Thymus (tissue), 11 donors: ENCODE results near the gene FAM186B. TPM values are rescaled to one million over a fixed set of nuclear protein-coding genes. Genes with fewer than 3 reads are reported as not detected.

Experiments used
- DNase-seq, 9 donors: peaks; one replicate each; pipeline ENCODE4 v3.0.0-alpha.2; 2013; ENCODE audit warnings: low spot score in 9 of 9, low read depth in 6 of 9, missing footprints in 1 of 9
- H3K27ac ChIP-seq, 2 donors: one replicate each; pipeline ENCODE4 v1.5.1; 2013; ENCODE audit warnings: control low read depth in 1 of 2, low read depth in 1 of 2, low read length in 1 of 2, mild to moderate bottlenecking in 1 of 2, moderate library complexity in 1 of 2
- H3K27me3 ChIP-seq, 2 donors: one replicate each; pipeline ENCODE4 v1.5.1; 2013; ENCODE audit warnings: low read length in 1 of 2; ENCODE audit not compliant: control insufficient read depth in 2 of 2, insufficient read depth in 1 of 2
- H3K36me3 ChIP-seq, 2 donors: one replicate each; pipeline ENCODE4 v1.5.1; 2013; ENCODE audit warnings: low read length in 1 of 2, mild to moderate bottlenecking in 1 of 2, moderate library complexity in 1 of 2; ENCODE audit not compliant: control insufficient read depth in 2 of 2, insufficient read depth in 2 of 2
- H3K4me1 ChIP-seq, 2 donors: one replicate each; pipeline ENCODE4 v1.5.1; 2013; ENCODE audit warnings: low read length in 2 of 2; ENCODE audit not compliant: control insufficient read depth in 2 of 2, insufficient read depth in 2 of 2
- H3K4me3 ChIP-seq, 2 donors: one replicate each; pipeline ENCODE4 v1.5.1; 2013; ENCODE audit warnings: low read length in 2 of 2, control low read depth in 1 of 2, mild to moderate bottlenecking in 1 of 2
- H3K9me3 ChIP-seq, 2 donors: one replicate each; pipeline ENCODE4 v1.5.1; 2013; ENCODE audit warnings: low read length in 1 of 2, mild to moderate bottlenecking in 1 of 2; ENCODE audit not compliant: control insufficient read depth in 2 of 2, insufficient read depth in 1 of 2
- WGBS: extraction: QIAGEN DNeasy Blood & Tissue Kit; methylation state at CpG from one replicate; pipeline ENCODE4 v1.1.7; 2013; 5-methylcytosine and 5-hydroxymethylcytosine counted together
- polyA plus RNA-seq: library from polyadenylated mRNA; stranded (reverse); fragments of 200-250 nt; gene quantifications from one replicate; pipeline ENCODE4 v1.2.3, GENCODE V29; 2013
- total RNA-seq: library from RNA; stranded (reverse); fragments of 120-200 nt; gene quantifications from one replicate; pipeline ENCODE4 v1.2.4, GENCODE V29; 2013
- donor health status: healthy.

FAM186B gene
- total and polyA plus RNA-seq, 2 donors = 0.09 TPM

GRCh38 chr12:49599961-49600360 lies 5.5 kb downstream of the FAM186B start:
- H3K9me3 ChIP-seq = no peaks in the 10 kb centered on the region
- no peak overlapping the region for H3K4me3 ChIP-seq
- H3K27me3 ChIP-seq = no peaks in the 10 kb centered on the region
- H3K36me3 ChIP-seq = no peaks in the 10 kb centered on the region
- 99% methylated on average over 8 of the region's 8 CpGs for WGBS
- no peak overlapping the region for H3K27ac ChIP-seq
- H3K4me1 ChIP-seq = peaks cover 0 to 2% of the 10 kb centered on the region in 2 donors
- DNase-seq = no peak

DNA sequence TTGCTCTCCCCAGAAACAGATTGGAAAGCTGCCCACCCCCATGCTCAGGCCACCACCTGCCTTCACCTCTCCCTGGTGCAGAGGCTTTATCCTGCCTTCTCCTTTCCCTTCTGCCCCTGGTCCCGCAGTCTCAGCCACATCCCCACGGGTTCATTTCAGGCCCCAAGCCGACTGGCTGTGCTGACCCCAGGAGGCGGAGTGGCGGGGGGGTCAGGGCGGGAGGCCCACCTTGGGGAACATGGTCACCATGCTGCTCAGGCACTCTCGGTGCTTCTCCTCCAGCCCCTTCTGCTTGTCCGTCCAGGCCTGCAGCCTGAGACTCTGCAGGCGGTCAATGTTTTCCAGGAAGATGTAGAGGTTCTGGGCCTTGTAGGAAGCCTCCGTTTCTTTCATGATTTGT lies 6.9 kb downstream of the FAM186B start:
- Histone ChIP-seq H3K36me3 (no peaks in the 10 kb centered on the region), H3K4me1 (no peaks in the 10 kb centered on the region), H3K27me3 (no peaks in the 10 kb centered on the region), H3K4me3 (no peak overlapping the region), H3K9me3 (no peaks in the 10 kb centered on the region), H3K27ac (no peak overlapping the region)
- DNase-seq = no peak
- WGBS = 96% methylated on average over 10 of the region's 10 CpGs

GRCh38 chr12:49588721-49589516 lies 16.5 kb downstream of the FAM186B start:
- peaks cover 0 to under 1% of the 10 kb centered on the region in 2 donors for H3K36me3 ChIP-seq
- H3K4me3 ChIP-seq = no peak overlapping the region
- no peaks in the 10 kb centered on the region for H3K27me3 ChIP-seq
- no peaks in the 10 kb centered on the region for H3K4me1 ChIP-seq
- 92% methylated on average over 4 of the region's 4 CpGs for WGBS
- peaks cover 0 to 8% of the 10 kb centered on the region in 2 donors for H3K9me3 ChIP-seq
- no peak overlapping the region for H3K27ac ChIP-seq
- no peak for DNase-seq

DNA sequence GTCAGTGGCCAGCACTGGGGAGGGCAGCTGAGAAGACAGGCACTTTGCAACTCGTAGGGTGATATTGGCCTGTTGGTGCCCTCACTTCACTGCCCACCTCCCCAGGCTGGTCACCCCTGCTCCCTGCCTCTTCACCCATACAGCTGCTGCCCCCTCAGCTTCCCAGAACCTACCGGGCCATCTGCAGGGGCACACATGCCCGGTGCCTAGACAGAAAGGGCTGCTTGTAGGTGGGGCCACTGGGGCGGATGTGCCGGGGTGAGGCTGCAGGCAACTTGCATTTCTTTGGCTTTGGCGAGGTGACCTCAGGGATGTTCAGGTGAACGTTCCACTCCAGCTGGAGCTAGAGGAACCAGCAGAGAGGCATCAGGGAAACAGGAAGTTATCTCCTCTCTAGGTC lies 17.2 kb downstream of the FAM186B start:
- DNase-seq = no peak

GRCh38 chr12:49587174-49587908 lies 18.1 kb downstream of the FAM186B start:
- H3K27ac ChIP-seq = no peak overlapping the region
- H3K4me1 ChIP-seq = no peaks in the 10 kb centered on the region
- no peak for DNase-seq
- H3K36me3 ChIP-seq = peaks cover 0 to 7% of the 10 kb centered on the region in 2 donors
- H3K9me3 ChIP-seq = peaks cover 0 to 8% of the 10 kb centered on the region in 2 donors
- no peak overlapping the region for H3K4me3 ChIP-seq
- no peaks in the 10 kb centered on the region for H3K27me3 ChIP-seq
- 94% methylated on average over 11 of the region's 11 CpGs for WGBS

More for the DNA sequence above, 17.2 kb downstream of the FAM186B start:
- Histone ChIP-seq H3K9me3 (peaks cover 0 to 8% of the 10 kb centered on the region in 2 donors), H3K27me3 (no peaks in the 10 kb centered on the region), H3K4me3 (no peak overlapping the region), H3K4me1 (no peaks in the 10 kb centered on the region), H3K27ac (no peak overlapping the region), H3K36me3 (peaks cover 0 to 7% of the 10 kb centered on the region in 2 donors)
- WGBS = 92% methylated on average over 7 of the region's 7 CpGs

DNA sequence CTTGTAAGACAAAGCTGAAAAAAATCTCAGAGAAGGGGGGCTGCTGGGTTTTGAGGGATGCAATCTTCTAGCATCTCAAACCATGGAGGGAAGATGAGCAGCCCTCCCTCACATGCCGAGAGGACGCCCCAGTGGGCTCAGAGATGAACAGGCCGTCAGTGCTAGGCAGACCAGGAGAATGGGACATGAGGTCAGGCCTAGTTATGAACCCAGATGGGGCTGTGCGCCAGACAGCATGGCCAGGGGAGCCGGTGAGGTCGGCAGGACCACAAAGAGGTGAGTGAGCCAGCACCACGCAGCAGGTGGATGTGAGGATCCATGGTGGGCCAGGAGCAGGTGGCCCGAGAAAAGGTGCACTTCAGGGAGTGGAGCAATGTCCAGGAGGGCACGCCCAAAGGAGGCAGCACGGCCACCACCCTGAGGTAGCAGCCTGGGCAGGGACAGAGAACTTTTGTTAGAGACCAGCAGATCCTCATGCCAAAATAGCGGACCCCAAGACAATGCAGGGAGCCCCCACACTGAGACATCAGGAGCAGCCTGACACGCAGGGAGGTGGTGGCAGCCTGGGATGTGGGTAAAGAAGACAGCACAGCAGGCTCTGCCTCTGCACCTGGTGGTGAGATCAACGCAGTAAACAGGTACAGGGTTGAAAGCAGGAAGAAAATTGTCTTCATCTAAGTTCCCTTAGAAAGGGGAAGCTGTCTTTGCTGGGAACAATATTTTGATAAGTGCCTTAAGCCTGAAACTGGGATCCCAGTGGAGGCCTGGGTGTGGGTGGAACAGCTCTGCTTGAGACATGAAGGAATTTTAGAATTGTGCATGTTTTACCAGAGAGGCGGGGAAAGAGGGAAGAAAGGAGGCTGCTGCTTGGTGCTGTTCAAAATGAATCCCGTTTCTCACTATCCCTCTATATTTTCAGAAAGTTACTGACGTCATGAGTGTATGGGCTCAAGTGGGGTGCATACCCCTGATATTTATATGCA lies 19.7 kb downstream of the FAM186B start:
- H3K4me1 ChIP-seq = peaks cover 0 to under 1% of the 10 kb centered on the region in 2 donors
- H3K27me3 ChIP-seq = no peaks in the 10 kb centered on the region
- no peak overlapping the region for H3K27ac ChIP-seq
- WGBS = 91% methylated on average over 16 of the region's 16 CpGs
- H3K4me3 ChIP-seq = no peak overlapping the region
- DNase-seq = no peak
- H3K36me3 ChIP-seq = peaks cover 0 to 7% of the 10 kb centered on the region in 2 donors
- peaks cover 0 to 4% of the 10 kb centered on the region in 2 donors for H3K9me3 ChIP-seq

DNA sequence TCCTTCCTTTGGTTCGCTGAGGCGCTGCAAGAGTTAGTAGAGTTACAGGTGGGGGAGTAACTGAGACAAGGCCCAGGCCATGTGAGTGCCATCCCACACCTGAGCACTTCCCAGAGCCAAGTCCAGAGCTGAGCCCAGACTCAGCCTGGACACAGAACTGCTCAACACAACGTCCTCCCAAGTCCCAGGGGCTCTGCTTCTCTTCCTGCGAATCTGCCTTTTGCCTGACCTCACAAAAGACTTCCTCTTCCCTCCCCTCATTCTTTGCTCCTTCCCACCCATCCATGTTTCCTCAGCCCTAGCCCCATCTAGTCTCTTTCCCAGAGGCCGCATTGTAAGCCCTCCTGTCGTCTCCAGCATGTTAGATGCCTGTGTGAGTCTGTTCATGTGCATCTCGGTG lies 20.8 kb downstream of the FAM186B start:
- H3K9me3 ChIP-seq = peaks cover 0 to 4% of the 10 kb centered on the region in 2 donors
- WGBS = 95% methylated on average over 7 of the region's 7 CpGs
- no peak overlapping the region for H3K4me3 ChIP-seq
- H3K4me1 ChIP-seq = peaks cover 0 to 3% of the 10 kb centered on the region in 2 donors
- H3K27me3 ChIP-seq = no peaks in the 10 kb centered on the region
- H3K27ac ChIP-seq = no peak overlapping the region
- H3K36me3 ChIP-seq = peaks cover 0 to 7% of the 10 kb centered on the region in 2 donors
- DNase-seq = no peak

DNA sequence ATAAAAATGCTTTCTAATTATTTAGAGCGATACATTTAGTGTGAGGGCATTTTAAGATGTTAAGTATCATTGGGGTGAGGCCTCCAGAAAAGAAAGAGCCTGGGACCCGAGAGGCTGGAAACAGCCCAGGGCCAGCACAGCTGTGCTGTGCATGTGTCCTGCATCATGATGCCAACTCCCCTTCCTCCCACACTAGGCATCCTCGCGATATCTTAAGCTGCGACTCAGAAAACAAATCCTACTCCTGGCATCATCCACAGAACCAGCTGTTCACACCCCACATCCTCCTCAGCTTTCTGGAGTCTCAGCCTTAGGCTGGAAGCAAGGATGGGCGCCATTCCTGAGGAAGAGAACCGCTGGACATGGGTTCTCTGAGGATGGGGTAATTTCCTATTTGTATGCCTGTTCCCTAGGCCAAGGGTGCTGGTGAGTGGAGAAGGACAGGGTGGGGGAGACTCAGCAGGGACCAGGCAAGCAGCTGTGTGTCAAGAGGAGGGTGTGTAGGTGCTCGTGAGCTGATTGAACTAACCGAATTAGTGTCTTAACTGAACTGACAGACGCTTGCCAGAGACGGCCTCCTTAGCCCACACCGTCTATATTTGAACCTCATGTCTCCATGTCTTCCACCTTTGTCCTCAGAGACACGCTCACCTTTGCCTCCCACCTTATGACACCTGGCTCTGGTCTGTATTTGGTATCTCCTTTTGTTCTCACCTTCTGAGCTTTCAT lies 21.9 kb downstream of the FAM186B start:
- H3K9me3 ChIP-seq = peaks cover 0 to 4% of the 10 kb centered on the region in 2 donors
- no peak for DNase-seq
- H3K27ac ChIP-seq = no peak overlapping the region
- no peak overlapping the region for H3K4me3 ChIP-seq
- H3K27me3 ChIP-seq = no peaks in the 10 kb centered on the region
- 98% methylated on average over 13 of the region's 13 CpGs for WGBS
- H3K4me1 ChIP-seq = peaks cover 0 to 3% of the 10 kb centered on the region in 2 donors
- H3K36me3 ChIP-seq = peaks cover 0 to 7% of the 10 kb centered on the region in 2 donors
